Astrocyte (in vitro differentiated cells and primary cell): ENCODE results near the gene ANO4.

Source experiments
- EZH2 ChIP-seq: IDR thresholded peaks from 2 replicates; pipeline ENCODE4 v1.6.1; 2012; ENCODE audit warnings: mild to moderate bottlenecking, low read length, inconsistent platforms; ENCODE audit not compliant: insufficient read depth
- TF ChIP-seq, protein P1 (sequence below): IDR thresholded peaks from 2 replicates; pipeline ENCODE4 v1.5.1; 2011; ENCODE audit warnings: low read depth, mild to moderate bottlenecking, inconsistent platforms, low read length, moderate library complexity; ENCODE audit not compliant: insufficient read depth

DNA sequence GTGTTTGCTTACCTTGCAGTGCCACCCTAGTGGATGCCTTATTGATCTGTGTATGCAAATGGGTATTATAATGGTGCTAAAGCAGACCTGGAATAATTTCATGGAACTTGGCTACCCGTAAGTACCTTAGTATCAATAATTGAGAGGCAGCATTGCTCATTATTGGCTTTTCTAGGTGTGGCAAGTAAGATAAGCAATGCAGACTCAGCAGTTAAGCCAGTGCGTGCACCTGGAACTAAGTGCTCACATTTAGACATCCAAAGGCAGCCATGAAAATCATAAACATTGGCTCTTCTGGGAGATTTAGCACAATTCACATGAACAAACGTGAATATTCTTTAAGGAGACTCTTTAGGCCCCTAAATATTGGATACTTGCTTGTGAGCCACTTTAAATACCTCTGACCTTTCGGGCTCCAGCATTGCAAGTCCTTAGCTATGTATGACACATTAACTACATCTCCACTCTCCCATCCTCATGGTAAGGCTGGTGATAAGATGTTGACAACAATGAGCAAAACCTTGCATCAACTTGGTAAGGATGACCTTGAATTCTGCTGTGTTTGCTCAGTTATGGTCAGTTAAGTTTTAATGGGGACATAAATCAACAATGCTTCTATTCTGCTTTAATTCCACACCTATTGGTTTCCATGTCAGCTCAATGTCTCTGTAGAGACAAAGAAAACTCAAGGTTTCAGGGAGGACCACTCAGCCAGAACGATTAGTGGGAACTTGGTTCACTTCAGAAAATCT is 303.4 kb downstream of the ANO4 start:
- TF ChIP-seq, protein P1, sequence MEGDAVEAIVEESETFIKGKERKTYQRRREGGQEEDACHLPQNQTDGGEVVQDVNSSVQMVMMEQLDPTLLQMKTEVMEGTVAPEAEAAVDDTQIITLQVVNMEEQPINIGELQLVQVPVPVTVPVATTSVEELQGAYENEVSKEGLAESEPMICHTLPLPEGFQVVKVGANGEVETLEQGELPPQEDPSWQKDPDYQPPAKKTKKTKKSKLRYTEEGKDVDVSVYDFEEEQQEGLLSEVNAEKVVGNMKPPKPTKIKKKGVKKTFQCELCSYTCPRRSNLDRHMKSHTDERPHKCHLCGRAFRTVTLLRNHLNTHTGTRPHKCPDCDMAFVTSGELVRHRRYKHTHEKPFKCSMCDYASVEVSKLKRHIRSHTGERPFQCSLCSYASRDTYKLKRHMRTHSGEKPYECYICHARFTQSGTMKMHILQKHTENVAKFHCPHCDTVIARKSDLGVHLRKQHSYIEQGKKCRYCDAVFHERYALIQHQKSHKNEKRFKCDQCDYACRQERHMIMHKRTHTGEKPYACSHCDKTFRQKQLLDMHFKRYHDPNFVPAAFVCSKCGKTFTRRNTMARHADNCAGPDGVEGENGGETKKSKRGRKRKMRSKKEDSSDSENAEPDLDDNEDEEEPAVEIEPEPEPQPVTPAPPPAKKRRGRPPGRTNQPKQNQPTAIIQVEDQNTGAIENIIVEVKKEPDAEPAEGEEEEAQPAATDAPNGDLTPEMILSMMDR = no peak
- TF ChIP-seq EZH2 = no peak
